ENCODE data around the gene TLE1. TPM values are rescaled to one million over a fixed set of nuclear protein-coding genes. Genes with fewer than 3 reads are reported as not detected.
A peak's percentile ranks its signal among the peaks of the same experiment; 100 is the strongest.

TLE1 gene
- total RNA-seq, 1 experiment from 2014 or later: 97.7 TPM

- no peak for TF ChIP-seq ELF4 (CRISPR knock-in tag; IDR thresholded peaks at IDR 0.05; ENCODE audit: low read depth)
- TF ChIP-seq, protein P1, sequence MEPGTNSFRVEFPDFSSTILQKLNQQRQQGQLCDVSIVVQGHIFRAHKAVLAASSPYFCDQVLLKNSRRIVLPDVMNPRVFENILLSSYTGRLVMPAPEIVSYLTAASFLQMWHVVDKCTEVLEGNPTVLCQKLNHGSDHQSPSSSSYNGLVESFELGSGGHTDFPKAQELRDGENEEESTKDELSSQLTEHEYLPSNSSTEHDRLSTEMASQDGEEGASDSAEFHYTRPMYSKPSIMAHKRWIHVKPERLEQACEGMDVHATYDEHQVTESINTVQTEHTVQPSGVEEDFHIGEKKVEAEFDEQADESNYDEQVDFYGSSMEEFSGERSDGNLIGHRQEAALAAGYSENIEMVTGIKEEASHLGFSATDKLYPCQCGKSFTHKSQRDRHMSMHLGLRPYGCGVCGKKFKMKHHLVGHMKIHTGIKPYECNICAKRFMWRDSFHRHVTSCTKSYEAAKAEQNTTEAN (CRISPR knock-in tag; IDR thresholded peaks at IDR 0.05): no peak
- no peak for TF ChIP-seq ZNF512 (CRISPR knock-in tag; IDR thresholded peaks at IDR 0.05; ENCODE audit: borderline replicate concordance)
- TF ChIP-seq, protein P2, sequence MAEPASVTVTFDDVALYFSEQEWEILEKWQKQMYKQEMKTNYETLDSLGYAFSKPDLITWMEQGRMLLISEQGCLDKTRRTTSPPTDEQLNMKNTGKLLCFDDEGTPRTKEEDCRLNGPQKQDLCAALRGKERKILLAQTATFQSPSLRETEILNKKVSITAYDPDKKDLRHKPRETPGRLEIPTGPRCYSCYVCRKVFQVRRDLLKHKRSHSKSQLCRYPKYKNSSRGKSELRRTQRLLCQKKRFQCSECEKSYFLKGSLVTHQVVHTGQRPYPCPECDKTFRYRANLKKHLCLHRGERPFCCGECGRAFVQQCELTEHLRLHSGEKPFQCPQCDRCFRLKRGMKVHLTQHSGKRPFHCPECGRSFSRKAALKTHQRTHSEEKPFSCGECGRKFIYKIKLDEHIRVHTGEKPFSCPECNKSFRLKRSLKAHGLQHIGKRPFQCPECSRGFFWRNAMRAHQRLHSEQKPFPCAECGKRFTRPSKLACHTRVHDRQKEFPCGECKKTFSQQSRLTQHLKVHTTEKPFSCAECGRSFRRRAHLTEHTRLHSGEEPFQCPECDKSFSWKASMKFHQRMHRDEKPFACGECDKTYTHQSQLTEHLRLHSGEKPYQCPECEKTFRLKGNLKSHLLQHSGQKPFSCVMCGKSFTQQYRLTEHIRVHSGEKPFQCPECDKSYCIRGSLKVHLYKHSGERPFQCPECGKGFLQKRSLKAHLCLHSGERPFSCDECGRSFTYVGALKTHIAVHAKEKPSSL (CRISPR knock-in tag; conservative IDR thresholded peaks at IDR 0.05): no peak
These were observed 39.7 kb downstream of the TLE1 start (continued) for GRCh38 chr9:81649475-81650240.

- no peak for DNase-seq (ENCODE audit: low spot score)
- Mint-ChIP-seq H3K36me3 (peaks cover 44% of the 10 kb centered on the region), H3K4me3 (no peak overlapping the region), H3K27me3 (ENCODE audit: low read depth) (no peaks in the 10 kb centered on the region), H3K9me3 (no peaks in the 10 kb centered on the region), H3K27ac (0 out of 2 replicates have a peak overlapping the region, but pooled peaks have one; percentile 39), H3K4me1 (peaks cover 83% of the 10 kb centered on the region)
- no peak for ATAC-seq
- ChIA-PET POLR2A (interaction anchor here (1.0 kb wide), 1 partner anchor 36 kb away, joined by 3 read pairs; no protein-coding TSS in a partner anchor), CTCF (interaction anchor here (1.6 kb wide), 1 partner anchor 126 kb away, joined by 4 read pairs; no protein-coding TSS in a partner anchor)
- TF ChIP-seq ZNF532 (CRISPR knock-in tag; IDR thresholded peaks at IDR 0.05; ENCODE audit: borderline replicate concordance) (no peak), ZNF138 (CRISPR knock-in tag; conservative IDR thresholded peaks at IDR 0.05) (no peak), JAZF1 (CRISPR knock-in tag; IDR thresholded peaks at IDR 0.05) (no peak), ZNF423 (CRISPR knock-in tag; IDR thresholded peaks at IDR 0.05) (no peak), RORB (CRISPR knock-in tag; IDR thresholded peaks at IDR 0.05) (no peak), NR3C1 (CRISPR knock-in tag; conservative IDR thresholded peaks at IDR 0.05; ENCODE audit: low read depth) (no peak), EMX1 (CRISPR knock-in tag; IDR thresholded peaks at IDR 0.05) (no peak), ZNF263 (CRISPR knock-in tag; IDR thresholded peaks at IDR 0.05; ENCODE audit: low read depth) (no peak), FOXK1 (CRISPR knock-in tag; IDR thresholded peaks at IDR 0.05) (no peak), ZBTB21 (CRISPR knock-in tag; IDR thresholded peaks at IDR 0.05; ENCODE audit: borderline replicate concordance) (no peak), ZNF219 (CRISPR knock-in tag; IDR thresholded peaks at IDR 0.05; ENCODE audit: borderline replicate concordance) (no peak), NR1H2 (CRISPR knock-in tag; IDR thresholded peaks at IDR 0.05) (no peak), CBFB (CRISPR knock-in tag; IDR thresholded peaks at IDR 0.05; ENCODE audit: low read depth) (no peak), ZNF232 (CRISPR knock-in tag; IDR thresholded peaks at IDR 0.05) (no peak), NFE2L1 (CRISPR knock-in tag; IDR thresholded peaks at IDR 0.05) (no peak), CREB1 (CRISPR knock-in tag; IDR thresholded peaks at IDR 0.05) (no peak)
- TF ChIP-seq, protein P3, sequence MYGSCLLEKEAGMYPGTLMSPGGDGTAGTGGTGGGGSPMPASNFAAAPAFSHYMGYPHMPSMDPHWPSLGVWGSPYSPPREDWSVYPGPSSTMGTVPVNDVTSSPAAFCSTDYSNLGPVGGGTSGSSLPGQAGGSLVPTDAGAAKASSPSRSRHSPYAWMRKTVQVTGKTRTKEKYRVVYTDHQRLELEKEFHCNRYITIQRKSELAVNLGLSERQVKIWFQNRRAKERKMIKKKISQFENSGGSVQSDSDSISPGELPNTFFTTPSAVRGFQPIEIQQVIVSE (CRISPR knock-in tag; IDR thresholded peaks at IDR 0.05; ENCODE audit: borderline replicate concordance): no peak
- TF ChIP-seq, protein P4, sequence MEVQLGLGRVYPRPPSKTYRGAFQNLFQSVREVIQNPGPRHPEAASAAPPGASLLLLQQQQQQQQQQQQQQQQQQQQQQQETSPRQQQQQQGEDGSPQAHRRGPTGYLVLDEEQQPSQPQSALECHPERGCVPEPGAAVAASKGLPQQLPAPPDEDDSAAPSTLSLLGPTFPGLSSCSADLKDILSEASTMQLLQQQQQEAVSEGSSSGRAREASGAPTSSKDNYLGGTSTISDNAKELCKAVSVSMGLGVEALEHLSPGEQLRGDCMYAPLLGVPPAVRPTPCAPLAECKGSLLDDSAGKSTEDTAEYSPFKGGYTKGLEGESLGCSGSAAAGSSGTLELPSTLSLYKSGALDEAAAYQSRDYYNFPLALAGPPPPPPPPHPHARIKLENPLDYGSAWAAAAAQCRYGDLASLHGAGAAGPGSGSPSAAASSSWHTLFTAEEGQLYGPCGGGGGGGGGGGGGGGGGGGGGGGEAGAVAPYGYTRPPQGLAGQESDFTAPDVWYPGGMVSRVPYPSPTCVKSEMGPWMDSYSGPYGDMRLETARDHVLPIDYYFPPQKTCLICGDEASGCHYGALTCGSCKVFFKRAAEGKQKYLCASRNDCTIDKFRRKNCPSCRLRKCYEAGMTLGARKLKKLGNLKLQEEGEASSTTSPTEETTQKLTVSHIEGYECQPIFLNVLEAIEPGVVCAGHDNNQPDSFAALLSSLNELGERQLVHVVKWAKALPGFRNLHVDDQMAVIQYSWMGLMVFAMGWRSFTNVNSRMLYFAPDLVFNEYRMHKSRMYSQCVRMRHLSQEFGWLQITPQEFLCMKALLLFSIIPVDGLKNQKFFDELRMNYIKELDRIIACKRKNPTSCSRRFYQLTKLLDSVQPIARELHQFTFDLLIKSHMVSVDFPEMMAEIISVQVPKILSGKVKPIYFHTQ (CRISPR knock-in tag; IDR thresholded peaks at IDR 0.05): no peak
These were observed 40.5 kb downstream of the TLE1 start for GRCh38 chr9:81648891-81649290.
